ENCODE results near the gene FAM47C. TPM values are rescaled to one million over a fixed set of nuclear protein-coding genes. Genes with fewer than 3 reads are reported as not detected.
"Not testable (repeated sequence)": the region's sequence is repeated elsewhere in the genome, so short reads cannot be mapped to it uniquely, and the experiment has no call there.

The FAM47C gene
- total RNA-seq, 1 donor: not detected

DNA sequence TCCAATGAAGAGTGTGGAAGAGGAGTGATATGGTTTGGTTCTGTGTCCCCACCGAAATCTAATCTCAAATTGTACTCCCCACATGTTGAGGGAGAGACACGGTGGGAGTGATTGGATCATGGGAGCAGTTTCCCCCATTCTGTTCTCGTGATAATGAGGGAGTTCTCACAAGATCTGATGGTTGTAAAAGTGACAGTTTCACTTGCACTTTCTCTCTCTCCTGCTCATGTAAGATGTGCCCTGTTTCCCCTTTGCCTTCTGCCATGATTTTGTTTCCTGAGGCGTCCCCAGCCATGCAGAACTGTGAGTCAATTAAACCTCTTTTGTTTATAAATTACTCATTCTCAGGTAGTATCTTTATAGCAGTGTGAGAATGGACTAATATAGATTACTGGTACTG is 39.6 kb downstream of the FAM47C start:
- TF ChIP-seq, protein P1, sequence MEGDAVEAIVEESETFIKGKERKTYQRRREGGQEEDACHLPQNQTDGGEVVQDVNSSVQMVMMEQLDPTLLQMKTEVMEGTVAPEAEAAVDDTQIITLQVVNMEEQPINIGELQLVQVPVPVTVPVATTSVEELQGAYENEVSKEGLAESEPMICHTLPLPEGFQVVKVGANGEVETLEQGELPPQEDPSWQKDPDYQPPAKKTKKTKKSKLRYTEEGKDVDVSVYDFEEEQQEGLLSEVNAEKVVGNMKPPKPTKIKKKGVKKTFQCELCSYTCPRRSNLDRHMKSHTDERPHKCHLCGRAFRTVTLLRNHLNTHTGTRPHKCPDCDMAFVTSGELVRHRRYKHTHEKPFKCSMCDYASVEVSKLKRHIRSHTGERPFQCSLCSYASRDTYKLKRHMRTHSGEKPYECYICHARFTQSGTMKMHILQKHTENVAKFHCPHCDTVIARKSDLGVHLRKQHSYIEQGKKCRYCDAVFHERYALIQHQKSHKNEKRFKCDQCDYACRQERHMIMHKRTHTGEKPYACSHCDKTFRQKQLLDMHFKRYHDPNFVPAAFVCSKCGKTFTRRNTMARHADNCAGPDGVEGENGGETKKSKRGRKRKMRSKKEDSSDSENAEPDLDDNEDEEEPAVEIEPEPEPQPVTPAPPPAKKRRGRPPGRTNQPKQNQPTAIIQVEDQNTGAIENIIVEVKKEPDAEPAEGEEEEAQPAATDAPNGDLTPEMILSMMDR (IDR thresholded peaks at IDR 0.05; ENCODE audit: insufficient read depth, low read length): no peak
- H3K4me3 ChIP-seq (ENCODE audit: low read depth, low read length): no peak overlapping the region
- no peak for DNase-seq (ENCODE audit: low read depth)

DNA sequence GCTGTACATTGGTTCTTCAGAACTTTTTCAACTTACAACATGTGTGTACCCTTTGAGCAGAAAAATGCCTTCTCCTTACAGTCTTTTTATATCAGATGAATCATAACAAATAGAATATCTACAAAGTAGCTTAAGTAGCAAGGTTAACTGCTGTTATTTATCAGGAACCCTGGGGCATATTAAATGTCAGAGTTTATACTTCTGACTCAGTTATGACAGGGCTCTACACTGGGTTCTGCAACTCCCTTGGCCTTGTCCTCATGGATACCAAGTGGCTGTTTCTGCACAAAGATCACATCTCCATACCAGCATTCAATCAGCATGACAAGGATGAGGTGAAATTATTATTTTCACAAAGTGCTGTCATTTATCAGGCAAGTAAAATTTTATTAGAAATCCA is 49.4 kb downstream of the FAM47C start:
- not testable (repeated sequence) for DNase-seq (ENCODE audit: low read depth); H3K4me3 ChIP-seq (ENCODE audit: low read depth, low read length)

DNA sequence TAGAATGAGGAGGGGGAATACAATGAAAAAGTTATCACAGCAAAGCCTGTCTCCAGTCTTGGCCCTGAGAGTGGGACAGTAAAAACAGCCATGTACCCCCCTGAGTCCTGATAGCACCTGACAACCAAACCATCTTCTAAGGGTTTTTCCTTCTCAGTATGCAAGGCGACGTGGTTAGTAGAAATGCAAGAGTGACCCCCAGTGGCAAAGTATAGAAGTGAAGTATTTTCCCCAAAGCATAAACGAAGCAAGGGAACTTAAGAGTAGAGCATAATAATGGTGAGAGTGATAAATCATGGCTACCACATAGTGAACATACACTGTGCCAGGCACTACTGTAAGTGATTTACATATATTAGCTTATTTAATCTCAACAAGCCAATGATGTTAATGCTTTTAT is 52.8 kb downstream of the FAM47C start:
- TF ChIP-seq, protein P1 (IDR thresholded peaks at IDR 0.05; ENCODE audit: insufficient read depth, low read length): peak; percentile 54
- DNase-seq (ENCODE audit: low read depth): peak; percentile 44
- no peak overlapping the region for H3K4me3 ChIP-seq (ENCODE audit: low read depth, low read length)

Measured in fibroblast of the aortic adventitia (primary cell).